ENCODE measurements around the gene OGDH.

Gene OGDH

DNA sequence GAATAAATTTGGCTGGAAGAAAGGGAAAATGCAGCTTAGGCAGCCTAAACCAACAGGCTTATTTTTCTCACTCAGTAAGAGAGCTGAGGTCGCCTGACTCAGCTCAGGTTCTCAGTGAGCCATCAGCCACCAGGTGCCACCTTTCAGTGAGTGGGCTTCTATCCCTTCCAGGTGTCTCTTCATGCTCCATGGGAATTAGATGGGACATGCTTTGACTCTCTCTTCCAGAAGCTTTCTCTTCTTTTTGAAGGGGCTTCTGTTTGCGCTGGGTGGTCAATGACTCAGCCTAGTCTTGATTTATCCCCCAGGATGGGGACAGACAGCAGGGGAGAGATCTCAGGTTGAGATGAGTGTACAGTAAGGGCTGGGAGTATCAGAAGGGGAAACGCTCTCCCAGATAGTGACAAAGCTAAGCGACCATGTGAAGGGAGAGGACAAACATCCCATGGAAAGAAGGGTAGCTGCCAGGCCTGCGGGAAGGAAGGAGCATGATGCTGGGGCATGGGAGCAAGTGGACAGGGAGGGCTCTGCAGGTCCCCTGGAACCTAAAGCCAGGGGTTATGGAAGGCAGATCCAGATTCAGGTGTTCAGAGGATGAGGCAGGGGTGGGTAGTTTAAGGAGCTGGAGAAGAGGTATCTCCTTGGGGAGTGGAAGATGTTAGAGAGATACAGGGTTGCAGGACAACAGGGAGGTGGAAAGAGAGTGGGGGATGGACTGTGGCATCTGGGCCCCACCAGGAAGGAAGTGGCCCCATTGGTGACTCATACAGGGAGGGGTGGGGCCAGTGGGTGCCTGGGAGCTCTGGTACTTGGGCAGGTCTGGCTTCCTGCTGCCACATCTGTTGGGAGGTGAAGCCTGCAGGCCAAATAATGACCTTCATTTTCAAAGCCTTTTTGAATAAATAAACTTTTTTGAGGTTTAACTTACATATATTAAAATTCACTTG, 32.5 kb downstream of the OGDH start:
- peak; percentile 83 for DNase-seq

DNA sequence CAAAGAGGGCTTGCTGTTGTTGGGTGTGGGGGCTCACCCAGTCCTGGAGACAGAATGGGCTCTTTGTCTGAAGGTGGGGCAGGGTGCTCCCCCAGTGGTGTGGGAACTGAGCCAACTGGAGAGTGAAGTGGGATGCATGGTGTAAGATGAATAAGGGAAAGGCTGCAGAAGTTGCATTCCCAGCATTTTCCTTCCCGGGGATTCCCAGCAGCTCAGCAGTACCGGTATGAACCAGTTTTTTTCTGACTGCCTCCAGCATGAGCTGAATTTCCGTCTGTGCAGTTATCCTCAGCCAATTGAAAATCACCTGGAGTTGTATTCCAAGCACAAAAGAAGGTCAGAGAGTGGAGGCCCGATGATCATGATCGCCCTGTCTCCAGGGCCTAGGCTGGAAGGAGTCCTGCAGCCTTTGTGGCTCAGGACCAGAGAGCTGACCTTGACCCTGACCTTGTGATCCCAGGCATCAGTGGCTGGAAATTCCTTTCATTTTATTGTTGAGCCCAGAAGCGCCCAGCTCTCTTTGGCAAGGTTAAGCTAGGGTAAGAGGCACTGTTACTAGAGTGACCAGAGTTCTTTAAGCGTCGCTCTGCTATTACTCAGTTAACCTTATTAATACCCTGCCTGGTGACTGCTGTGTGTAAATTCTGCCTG, 33.4 kb downstream of the OGDH start:
- DNase-seq: no peak

- DNase-seq: no peak
Measured at GRCh38 chr7:44643206-44643605, 36.8 kb downstream of the OGDH start.

GRCh38 chr7:44645254-44645653, 38.8 kb downstream of the OGDH start:
- no peak for DNase-seq

GRCh38 chr7:44645696-44646095, 39.3 kb downstream of the OGDH start:
- DNase-seq: no peak

DNA sequence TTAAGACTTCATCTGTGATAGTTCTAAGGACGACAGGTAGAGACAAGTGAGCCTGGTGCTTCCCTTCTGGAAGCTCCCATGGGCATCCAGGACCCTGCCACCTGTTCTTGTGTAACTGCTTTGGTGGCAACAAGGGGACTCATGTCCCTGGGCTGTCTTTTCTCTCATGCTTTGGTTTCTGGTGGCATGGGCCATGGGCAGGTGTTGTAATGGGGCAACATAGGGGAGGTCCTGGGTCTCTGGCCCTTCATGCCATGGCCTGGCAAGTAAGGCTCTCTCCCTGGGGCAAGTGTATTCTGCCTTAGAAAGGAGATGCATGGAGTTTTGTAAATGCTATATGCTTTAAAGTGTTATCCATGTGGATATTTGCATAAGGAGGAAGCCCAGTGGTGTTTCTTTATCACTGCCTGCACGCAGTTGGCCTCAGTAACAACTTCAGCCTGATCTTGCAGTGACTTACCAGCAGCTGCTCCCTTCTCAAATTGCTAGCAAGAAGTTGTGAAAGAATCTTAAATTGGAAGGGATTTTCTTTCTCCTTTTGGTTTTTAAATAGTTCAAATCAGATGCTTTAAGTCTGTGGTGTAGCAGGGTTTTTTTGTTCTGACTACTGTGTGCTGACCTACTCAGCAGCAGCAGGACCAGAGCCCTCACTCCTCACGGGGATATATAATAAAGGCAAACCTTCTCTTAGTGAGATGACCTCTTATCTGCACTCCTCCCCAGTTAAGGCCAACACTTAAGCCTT, 39.9 kb downstream of the OGDH start:
- DNase-seq: no peak

GRCh38 chr7:44646921-44647636, 40.7 kb downstream of the OGDH start:
- no peak for DNase-seq

DNA sequence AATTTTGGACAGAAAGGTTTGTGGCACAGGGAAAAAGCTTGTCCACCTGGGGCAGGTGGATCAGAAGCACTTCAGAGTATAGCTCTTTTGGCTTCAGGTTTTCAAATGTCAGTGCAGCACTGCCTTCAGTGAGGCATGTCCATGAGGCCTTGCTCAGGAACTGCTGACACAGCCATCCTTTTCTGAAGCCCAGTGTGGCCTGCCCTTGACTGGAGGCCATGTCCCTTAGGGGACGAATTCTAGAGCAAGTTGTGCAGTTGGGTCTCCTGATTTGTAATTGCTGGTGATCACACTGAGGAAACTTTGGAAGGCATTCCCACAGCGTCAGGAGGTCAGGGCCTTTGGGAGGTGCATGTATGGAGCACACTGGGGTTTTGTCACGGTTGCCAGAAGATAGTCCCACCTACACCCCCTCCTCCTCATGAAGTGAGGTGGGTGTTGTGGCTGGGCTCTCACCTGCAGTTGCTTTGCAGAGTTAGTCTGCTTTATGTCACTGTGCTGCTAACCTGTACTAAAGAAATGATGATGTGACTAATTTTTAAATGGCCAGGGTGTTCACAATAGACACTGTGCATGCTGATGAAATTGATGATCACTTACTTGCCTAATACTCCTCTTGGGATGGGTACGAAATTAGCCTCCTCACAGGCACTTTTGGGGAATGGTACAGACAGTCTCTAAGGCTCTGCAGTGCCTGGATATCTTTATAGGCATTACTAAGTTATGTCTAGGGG, 41.7 kb downstream of the OGDH start:
- DNase-seq: no peak

- no peak for DNase-seq
Measured at GRCh38 chr7:44650242-44650641, 43.8 kb downstream of the OGDH start.

- DNase-seq: no peak
Measured at GRCh38 chr7:44650772-44651171, 44.3 kb downstream of the OGDH start.

DNA sequence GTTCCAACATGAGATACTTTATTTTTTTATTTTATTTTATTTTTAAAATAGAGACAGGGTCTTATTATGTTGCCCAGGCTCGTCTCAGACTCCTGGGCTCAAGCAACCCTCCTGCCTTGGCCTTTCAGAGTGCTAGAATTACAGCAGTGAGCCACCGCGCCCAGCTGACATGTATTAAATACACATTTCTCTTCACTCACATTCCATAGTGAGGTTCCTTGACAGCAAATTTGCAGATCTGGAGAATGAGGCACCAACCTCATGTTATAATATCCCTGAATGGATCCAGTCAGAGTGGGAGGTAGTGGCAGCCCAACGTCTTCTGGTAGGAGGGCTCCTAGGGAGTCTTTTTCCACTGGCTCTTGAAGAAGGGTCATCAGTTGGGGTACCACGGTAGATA, 46.1 kb downstream of the OGDH start:
- no peak for DNase-seq

DNA sequence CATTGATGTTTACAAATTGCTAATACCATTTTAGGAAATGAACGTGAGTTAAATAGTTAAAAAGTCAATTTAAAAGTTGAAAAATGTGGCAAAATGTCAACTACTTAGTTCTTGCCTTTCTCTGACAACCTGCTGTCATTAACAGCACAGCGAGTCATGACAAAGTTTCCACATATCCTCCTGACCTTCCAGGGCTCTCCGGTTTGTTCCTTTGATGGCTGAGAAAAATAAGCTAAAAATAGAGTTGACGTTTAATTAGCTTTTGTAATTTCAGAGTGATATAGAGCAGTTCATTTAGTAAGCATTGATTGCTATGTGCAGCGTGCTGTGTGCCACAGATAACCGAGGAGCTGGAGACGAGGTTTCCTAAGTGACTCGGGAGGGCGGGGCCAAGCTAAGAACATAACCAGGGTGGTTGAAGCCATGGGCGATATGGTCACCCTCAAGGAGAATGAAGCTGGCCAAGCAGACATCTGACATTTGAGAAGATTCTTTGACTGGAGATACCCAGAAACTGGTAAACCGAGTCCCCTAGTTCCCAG, 47.9 kb downstream of the OGDH start:
- no peak for DNase-seq

DNA sequence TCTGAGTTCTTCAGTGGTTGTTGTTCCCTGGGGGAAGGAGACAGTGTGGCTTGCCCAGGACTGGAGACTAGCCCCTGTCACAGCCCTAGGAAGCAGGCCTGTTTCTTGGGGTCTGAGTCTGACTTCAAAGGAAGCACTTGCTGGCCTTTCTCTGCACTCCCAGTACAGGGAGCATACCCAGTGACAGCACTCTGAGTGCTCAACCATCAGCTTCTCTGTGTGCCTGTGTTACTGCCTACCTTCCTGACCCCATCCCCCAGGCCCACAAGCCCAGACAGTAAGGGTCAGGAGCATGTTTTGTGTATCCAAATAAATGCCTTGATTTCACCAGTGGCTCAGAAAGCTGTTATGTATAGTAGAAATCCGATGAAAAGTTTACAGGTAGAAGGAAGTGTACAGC, 48.9 kb downstream of the OGDH start:
- DNase-seq: no peak

DNA sequence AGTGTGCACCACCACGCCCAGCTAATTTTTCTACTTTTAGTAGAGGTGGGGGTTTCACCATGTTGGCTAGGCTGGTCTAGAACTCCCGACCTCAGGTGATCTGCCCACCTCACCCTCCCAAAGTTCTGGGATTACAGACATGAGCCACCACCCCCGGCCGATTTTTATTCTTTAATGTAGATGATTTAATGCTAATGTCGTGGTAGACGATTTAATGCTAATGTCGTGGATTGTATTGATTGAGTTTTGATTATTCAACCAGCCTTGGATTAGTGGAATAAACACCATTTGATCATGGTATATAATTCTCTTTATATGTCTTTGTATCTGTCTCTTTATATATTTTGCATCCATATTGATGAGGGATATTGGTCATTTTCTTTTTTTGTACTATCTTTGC, 52.6 kb downstream of the OGDH start:
- DNase-seq: no peak

GRCh38 chr7:44661233-44661632, 54.8 kb downstream of the OGDH start:
- no peak for DNase-seq

DNA sequence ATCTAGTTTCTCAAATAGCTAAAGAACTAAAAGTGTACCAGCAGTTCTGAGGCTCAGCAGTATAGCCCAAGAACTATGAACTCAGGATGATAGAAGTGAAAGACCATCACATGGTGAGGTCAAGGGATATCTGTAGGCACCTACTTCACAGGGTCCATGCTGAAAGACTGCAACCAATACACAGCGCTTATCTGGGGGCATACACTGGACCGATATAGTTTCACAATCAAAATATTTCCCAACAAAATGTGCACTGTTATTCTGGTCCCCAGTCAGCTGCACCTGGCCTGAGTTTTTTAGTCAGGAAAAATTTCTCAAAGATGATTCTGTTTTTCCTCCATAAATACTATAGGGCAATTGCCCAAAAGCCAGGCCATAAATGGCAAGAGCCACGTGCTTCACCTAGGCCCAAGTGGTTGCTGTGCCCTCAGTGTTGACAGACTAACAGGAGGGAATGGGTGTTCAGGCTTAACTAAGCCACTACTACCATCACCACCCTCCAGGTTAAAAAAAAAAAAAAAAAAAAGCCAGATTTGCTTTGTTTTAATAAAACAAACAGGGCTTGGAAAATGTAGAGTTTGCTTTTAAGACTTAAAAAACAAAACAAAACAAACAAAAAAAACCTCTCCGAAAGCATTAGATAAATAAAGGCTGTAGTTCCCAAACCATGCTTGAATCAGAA, 58.5 kb downstream of the OGDH start:
- no peak for DNase-seq

DNA sequence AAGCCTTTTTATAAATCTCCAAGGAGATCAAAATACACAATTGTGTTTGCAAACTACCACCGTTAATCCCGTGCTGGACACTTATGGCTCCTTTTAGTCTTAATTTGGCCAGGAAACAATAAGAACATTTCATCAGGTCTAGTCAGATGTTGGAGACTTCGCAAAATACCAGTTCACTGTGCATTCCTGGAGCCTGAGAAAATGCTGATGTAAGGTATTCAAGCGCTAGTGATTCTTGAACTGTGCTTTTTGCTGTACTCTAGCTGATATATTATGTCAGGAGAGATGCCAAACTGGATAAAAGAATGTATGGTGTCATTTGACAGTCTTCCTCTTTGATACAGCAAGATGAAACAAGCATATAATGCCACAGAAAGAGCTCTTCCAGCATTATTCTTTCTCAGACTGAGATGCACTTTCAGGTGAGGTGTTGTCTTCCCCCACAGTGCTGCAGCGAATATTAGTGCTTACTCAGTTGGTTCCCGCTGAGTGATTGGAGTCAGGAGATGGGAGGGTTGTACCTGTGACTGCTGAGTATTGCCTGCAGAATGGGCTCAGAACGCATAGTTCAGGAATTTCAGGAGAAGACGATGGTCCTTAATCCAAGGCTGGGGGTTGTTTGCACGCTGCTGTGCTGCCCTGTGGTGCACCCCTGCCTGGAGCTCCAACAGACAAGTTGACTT, 59.2 kb downstream of the OGDH start:
- DNase-seq: no peak

GRCh38 chr7:44666566-44666965, 60.1 kb downstream of the OGDH start:
- no peak for DNase-seq

- no peak for DNase-seq
Measured at GRCh38 chr7:44667190-44667589, 60.8 kb downstream of the OGDH start.

GRCh38 chr7:44671069-44671468, 64.6 kb downstream of the OGDH start:
- DNase-seq: no peak

DNA sequence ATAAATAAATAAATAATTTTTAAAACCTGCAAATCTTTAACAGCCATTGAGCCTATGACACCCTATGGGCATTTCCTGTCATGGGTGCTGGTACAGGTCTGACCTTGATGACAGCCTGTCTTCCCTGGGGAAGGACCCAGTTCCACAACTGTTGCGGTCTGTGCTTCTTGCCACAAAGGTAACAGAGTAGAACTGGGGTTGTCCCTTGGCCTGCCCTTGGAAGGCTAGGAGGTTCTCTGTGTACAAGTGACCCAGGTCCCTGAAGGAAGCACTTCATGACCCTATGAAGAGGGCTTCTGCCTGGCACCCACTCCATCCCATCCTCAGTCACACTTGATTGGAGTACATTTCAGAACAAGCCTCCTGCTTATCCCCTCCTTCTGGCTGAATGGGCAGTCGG, 66.9 kb downstream of the OGDH start:
- no peak for DNase-seq
